Right renal cortex interstitium (tissue), 3 donors: ENCODE results near the gene PSMB10. TPM values are rescaled to one million over a fixed set of nuclear protein-coding genes. Genes with fewer than 3 reads are reported as not detected.
A peak's percentile ranks its signal among the peaks of the same experiment; 100 is the strongest.

Experiments used
- DNase-seq, 3 donors: peaks; one replicate each; pipeline ENCODE4 v3.0.0-alpha.2; 2013; ENCODE audit warnings: low read depth in 3 of 3, low spot score in 2 of 3
- polyA plus RNA-seq, 3 donors: library from polyadenylated mRNA; unstranded; fragments of 120-200 nt; gene quantifications; one replicate each; pipeline ENCODE4 v1.2.1, GENCODE V29; 2013; ENCODE audit not compliant: insufficient read length in 3 of 3

The PSMB10 gene
- polyA plus RNA-seq, 3 donors, result 20.3 to 21.9 (median 21.8) TPM

- no peak for DNase-seq
Observed at GRCh38 chr16:67964477-67965131, 28.0 kb upstream of the PSMB10 start.

DNA sequence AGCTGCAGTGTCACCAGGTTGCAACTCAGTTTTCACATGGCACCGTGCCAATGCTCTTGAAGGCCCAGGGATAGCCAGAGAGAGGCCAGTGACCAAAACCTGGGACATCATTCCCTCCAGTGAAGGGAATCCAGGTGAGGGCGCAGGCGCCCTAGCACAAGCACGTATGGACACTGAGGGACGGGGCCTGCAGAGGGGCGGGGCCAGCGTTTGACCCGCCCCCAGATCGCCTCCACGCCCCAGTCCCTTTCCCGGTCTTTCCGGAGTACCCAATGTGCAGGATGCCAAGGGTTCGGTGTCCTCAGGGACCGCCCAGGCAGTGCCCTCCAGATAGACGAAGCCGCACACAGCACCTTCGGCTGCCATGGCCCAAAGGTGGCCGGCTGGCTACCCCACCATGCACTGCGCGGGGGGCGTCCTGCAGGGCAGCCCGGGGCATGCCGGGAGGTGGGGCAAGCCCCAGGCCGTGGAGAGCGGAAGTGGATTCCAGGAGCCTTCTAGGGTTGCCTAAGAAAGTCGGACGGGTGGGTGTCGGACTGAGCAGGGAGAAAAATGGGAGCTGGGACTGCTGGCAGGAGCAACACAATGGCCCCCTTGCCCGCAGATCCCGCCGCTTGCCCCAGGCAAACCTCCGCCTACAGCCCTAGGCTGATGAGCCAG is 27.1 kb upstream of the PSMB10 start:
- peak in 1 of 3 donors; percentile 10 for DNase-seq

DNA sequence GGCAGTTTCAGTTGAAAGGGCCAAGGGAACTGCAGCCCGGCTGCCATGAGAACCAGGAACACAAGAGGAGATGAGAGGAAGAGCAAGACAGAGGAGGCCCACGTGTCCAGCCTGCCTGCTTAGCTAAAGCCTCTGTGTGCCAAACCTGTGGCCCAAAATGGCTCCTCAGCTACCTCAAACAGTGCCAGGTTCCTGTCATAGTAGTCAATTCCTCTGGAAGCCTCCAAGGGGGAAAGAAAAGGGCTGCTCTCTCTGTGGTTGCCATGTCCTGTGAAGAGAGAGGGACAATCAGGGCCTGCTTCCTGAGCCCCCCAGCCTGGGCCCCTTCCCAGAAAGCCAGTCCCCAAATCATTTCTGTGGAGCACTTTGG is 26.6 kb upstream of the PSMB10 start:
- DNase-seq, result no peak

- no peak for DNase-seq
Observed at GRCh38 chr16:67962135-67962534, 25.5 kb upstream of the PSMB10 start.

DNA sequence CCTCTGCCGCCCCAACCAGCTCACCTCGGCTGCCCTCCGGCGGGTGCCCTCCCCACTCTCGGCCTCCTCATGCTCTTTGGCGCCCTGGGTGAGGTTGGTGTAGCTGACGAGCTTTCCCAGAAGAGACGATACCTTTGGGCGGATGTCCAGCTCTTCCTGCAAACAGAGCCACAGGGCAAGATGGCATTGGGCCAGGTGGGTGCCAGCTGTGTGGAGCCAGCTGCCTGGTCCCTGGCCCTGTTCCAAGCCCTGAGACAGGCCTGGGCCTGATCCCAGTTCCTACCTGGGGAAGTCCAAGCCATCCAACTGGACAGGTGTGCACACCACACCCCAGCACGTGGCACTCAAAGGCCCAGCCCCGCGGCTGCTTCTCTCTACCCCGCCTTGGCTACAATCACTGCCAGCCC is 24.9 kb upstream of the PSMB10 start:
- DNase-seq, result no peak

DNA sequence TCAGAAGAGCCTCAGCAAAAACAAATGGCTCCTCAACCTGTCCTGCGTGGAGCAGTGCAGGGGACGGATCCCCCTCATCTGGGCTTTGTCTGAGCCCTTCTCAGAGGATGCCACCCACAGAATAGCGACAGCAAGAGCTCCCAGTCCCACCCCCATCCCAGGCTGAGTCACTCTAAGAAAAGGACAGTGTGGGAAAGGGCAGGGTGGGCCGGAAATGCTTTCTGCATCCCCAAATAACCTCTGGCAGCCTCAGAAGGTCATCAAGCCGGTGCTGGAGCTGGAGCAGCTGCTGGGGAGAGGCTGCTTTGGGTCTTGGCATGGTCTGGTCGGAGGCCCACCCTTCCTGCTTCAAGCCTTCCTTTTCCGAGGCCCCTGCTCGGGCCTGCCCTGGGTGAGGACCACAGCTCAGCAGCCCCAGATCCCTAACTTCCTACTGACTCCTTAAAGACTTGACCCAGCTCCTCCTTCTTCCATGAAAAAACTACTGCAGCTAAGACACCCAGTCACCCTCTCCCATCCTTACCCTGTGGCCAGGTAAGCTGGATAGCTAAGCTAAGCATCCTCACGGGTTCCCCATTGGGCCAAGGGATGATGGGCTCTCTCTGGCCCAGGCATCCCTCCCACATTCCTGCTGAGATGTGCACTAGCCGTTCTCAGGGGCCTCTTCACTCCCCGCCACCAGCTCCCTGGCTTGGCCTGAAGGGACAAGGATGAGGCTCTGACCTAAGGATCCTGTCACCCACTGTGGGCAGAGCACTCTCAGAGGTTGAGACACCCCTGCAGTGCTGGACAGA is 23.1 kb upstream of the PSMB10 start:
- no peak for DNase-seq

DNA sequence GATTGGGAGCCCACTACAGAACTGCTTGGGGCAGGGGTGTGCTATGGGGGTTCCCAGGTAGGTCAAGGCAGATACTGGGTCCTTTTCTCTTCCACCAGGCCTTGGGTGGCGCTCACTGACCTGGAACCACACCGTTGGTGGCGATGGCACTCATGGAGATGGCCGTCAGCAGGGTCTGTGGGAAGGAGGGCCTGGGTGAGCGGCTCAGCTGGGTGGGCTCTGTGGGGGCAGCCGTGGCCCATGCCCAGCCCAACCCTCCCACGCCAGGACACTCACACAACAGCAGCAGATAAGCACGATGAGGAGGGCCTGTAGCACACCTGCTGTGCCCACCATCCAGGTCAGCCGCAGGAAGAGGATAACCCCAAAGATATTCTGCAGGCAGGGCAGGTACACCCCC is 21.0 kb upstream of the PSMB10 start:
- no peak for DNase-seq

GRCh38 chr16:67954421-67955196 is 18.0 kb upstream of the PSMB10 start:
- DNase-seq, result no peak

DNA sequence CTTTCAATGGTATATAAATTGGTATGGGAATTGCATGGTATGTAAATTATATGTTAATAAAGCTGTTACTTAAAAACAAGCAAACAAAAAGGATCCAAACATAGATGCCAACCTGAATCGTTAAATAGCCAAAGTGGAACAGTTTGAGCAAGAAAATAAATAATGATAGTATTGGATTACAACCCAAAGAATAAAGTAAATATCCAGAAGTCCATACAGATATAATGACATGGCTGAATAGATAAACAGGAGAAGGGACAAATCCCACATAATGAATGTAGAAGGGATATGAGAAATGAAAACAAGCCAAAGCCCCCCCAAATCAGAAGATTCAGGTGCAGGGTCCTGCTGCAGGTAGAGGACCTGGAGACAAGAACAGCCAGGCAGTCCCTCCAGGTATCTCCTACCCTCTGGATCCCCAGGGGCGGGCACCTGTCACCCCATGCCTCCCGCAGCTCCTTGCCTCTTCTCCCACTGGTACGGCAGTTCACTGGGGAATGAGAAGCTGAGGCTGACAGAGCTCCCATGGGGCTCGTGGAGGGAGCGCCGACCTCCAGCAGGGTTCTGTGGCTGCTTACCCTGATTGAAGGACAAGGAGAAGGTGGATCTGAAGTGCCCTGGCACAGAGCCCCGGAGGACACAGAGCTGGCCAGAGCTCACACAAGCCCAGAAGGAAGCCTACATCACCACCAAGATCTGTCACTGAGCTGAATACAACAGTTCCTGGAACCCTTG is 17.2 kb upstream of the PSMB10 start:
- no peak for DNase-seq

DNA sequence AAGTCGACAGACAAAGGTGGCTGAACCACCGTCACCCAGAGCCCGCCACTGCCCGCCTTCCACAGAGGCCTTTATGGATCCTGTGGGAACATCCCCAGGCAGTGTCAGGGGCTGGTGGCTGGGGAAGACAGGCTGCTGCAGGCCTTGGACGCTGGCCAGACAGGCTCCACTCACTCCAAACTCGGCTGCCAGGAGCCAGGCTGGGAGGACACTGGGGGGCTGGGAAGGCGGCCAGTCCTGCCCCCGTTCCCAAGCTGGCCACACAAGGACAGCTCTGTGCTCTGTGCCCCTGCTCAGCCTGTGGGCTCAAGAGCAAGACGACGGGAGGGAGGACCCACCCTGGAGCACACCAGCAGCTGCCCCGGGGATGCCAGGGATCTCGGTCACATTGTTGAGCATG is 14.8 kb upstream of the PSMB10 start:
- no peak for DNase-seq

DNA sequence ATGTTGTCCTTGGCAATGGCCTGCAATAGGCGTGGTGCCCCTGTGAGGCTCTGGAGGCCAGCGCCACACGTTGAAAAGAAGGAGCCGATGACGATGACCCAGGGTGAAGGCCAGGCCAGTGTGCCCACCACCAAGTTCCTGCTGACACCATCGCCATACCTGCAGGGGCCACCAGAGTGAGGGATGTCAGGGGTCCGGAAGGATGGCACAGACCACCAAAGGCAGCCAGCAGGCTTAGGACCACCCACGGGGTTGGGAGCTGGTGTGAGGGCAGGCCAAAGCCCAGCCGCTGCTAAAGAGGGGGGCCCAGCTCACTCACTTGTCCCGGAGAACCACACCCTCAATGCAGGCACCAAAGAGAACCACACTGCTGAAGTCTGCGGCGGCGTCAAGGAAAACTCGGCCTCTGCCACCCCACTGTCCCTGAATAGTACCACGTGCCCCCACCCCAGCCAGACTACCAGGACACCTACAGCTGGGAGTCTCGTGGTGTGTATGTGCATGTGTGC is 13.7 kb upstream of the PSMB10 start:
- no peak for DNase-seq

- DNase-seq, result no peak
Observed at GRCh38 chr16:67949645-67950044, 13.0 kb upstream of the PSMB10 start.

- no peak for DNase-seq
Observed at GRCh38 chr16:67948015-67948414, 11.4 kb upstream of the PSMB10 start.

DNA sequence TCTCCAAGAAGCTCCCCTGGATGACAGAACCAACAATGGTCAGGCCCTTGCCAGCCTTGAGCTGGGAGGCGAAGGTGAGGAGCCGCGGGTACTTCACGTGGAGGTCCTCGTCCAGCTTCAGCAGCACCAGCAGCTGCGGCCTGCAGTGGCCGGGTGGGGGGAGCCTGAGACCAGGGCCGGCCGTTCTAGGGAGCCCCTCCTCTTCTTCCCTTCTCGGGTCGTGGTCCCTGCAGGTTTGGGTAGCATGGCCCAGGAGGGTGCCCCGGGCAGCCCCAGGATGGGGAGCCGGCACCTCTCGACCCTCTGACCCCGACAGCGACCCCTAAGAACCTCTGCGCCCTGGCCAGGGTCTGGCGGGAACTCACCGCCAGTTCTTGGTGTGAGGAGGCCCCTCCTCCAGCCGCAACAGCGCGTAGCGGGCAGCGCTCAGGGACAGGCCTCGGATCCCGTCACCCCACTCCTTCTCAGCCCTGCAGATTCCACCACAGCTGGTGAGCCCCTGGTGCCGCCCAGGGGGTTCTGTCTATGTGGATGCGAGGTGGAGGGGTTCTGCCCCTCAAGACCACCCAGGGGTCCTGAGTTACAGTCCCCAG is 10.4 kb upstream of the PSMB10 start:
- DNase-seq, result no peak

GRCh38 chr16:67946128-67946569 is 9.5 kb upstream of the PSMB10 start:
- DNase-seq, result no peak

DNA sequence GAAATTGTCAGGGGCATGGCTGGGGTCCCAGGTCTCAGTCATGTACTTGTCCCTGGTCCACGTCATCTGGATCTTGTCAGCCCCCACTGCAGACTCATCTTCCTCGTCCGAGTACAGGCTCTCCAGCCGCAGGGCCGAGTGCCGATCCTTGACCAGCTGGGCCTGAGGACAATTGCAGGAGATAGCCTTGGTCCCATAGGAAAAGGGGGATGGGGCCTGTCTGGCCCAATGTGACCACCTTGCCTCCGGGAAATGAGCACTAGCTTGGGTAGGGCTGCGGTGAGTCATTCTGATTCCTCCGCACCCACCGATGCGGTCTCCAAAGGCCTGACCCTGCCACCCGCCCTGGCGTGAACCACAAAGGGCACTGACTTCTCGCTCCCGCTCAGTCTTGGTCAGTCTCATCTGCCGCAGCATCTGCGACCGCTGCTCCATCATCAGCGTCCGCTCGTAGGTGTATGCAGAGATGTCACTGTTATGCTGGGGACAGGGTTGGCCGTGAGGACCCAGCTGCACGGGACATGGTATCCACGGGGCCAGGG is 8.8 kb upstream of the PSMB10 start:
- DNase-seq, result no peak

GRCh38 chr16:67944690-67945391 is 8.2 kb upstream of the PSMB10 start:
- no peak for DNase-seq

DNA sequence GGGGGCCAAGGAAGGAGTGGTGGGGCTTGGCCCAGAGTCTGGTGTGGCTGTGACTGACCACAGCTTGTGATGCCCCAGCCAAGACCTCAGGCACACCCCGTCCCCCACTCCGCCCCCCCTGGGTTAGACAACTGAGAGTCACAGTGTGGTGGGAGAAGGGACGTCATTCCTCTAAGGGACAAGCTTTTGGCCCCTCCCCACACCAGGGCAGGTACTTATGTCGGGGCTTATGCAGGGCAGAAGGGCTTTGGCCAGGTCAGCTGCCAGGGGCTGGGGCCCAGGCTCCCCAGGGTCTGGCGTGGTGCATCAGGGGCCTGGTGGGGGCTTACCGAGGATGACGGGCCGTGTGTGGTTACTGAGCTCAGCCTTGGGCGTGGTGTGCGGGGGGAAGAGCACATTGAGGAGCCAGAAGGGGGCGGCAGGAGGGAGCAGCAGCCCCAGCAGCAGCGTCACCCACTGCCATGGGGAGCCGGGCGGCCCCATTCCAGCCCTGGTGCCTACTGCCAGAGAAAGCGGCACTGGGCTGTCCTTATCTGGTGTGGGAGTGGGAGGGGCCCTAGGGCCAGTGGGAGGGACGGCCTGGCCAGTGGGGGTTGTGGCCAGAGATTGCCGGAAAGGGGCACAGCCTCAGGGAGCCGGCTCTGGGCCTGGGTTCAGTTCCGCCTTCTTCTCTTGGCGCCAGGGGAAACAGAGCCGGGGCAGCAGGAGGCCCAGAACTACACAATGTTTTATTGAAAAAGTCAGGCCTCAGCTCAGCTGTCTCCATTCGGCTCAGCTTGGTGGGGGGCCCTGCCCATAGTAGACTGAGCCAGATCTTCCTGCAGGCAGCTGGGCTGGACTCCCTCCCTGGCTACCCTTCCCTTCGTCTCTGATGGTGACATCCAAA is 7.2 kb upstream of the PSMB10 start, which contains the start of gene LCAT:
TSS of gene LCAT (minus strand) at position 502 of the 886 bp plus-strand sequence. CDS start at position 483, 19 bp downstream.
- no peak for DNase-seq
